ENCODE results near the gene CPEB4. TPM values are rescaled to one million over a fixed set of nuclear protein-coding genes. Genes with fewer than 3 reads are reported as not detected.

Gene CPEB4
- total RNA-seq, 1 experiment from 2014 or later, result 27.7 TPM

GRCh38 chr5:173998531-173998930 is 110.4 kb downstream of the CPEB4 start:
- no peak overlapping the region for H3K4me3 ChIP-seq (ENCODE audit: low read depth in 2 of 2, low read length in 2 of 2)
- TF ChIP-seq REST (IDR thresholded peaks at IDR 0.05; ENCODE audit: insufficient read depth in 1 of 2, low read depth in 2 of 2, low read length in 1 of 2) (no peak), TCF7L2 (IDR thresholded peaks at IDR 0.05; ENCODE audit: low read depth, low read length) (no peak), POLR2AphosphoS5 (IDR thresholded peaks at IDR 0.05; ENCODE audit: low read depth, low read length) (no peak), SIN3A (IDR thresholded peaks at IDR 0.05; ENCODE audit: borderline replicate concordance, insufficient read depth, low read depth, low read length) (no peak)
- TF ChIP-seq, protein P1, sequence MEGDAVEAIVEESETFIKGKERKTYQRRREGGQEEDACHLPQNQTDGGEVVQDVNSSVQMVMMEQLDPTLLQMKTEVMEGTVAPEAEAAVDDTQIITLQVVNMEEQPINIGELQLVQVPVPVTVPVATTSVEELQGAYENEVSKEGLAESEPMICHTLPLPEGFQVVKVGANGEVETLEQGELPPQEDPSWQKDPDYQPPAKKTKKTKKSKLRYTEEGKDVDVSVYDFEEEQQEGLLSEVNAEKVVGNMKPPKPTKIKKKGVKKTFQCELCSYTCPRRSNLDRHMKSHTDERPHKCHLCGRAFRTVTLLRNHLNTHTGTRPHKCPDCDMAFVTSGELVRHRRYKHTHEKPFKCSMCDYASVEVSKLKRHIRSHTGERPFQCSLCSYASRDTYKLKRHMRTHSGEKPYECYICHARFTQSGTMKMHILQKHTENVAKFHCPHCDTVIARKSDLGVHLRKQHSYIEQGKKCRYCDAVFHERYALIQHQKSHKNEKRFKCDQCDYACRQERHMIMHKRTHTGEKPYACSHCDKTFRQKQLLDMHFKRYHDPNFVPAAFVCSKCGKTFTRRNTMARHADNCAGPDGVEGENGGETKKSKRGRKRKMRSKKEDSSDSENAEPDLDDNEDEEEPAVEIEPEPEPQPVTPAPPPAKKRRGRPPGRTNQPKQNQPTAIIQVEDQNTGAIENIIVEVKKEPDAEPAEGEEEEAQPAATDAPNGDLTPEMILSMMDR (IDR thresholded peaks at IDR 0.05), result no peak
- H3K27me3 ChIP-seq (ENCODE audit: control insufficient read depth, insufficient read depth, low read length), result peaks cover 33% of the 10 kb centered on the region; the same call in 1 of the 2 replicates
- CTCF ChIA-PET, result no interaction called here
- ATAC-seq, result no peak
- no peaks in the 10 kb centered on the region for H3K36me3 ChIP-seq (ENCODE audit: control insufficient read depth, insufficient read depth, low read length)
- no peaks in the 10 kb centered on the region for H3K9me3 ChIP-seq (ENCODE audit: control insufficient read depth, insufficient read depth, low read depth, low read length)
- intact Hi-C loops (cut with micrococcal nuclease; ENCODE audit: unreplicated experiment) (no loop called here), in situ Hi-C loops (cut with HindIII; ENCODE audit: low pct_unique_long_range_greater_than_20kb, low sequenced_read_pairs) (no loop called here)
- no peaks in the 10 kb centered on the region for H3K4me1 ChIP-seq (ENCODE audit: control insufficient read depth, insufficient read depth, low read length)
- no peak overlapping the region for H3K27ac ChIP-seq (ENCODE audit: low read length)
- no peak for DNase-seq (ENCODE audit: low read depth, low spot score)
- POLR2A ChIA-PET, result no interaction called here
- no TSS peak for BruUV-seq (replicated peaks)

DNA sequence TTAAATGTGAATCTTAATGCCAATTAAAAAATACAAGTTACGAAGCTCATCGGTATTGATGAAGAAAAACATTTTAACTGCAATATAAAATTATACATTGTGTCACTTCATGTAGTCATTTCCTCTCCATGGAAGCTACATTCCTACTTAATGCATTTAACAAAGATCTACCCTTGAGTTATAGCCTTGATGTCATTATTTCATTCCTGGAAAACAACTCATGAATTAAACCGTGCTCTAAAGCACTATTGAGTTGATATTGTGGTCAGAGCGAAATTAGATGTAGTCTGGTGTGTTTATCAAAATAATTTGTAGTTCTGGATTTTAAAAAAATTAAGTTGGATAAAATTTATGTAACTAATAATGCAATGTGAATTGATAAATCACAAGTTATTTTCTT is 111.9 kb downstream of the CPEB4 start:
- H3K36me3 ChIP-seq (ENCODE audit: control insufficient read depth, insufficient read depth, low read length), result no peaks in the 10 kb centered on the region
- DNase-seq (ENCODE audit: low read depth, low spot score) (no peak), ATAC-seq (no peak)
- no peak overlapping the region for H3K27ac ChIP-seq (ENCODE audit: low read length)
- H3K4me3 ChIP-seq (ENCODE audit: low read depth in 2 of 2, low read length in 2 of 2), result no peak overlapping the region
- no peaks in the 10 kb centered on the region for H3K9me3 ChIP-seq (ENCODE audit: control insufficient read depth, insufficient read depth, low read depth, low read length)
- TF ChIP-seq REST (IDR thresholded peaks at IDR 0.05; ENCODE audit: insufficient read depth in 1 of 2, low read depth in 2 of 2, low read length in 1 of 2), result no peak
- in situ Hi-C loops (cut with HindIII; ENCODE audit: low pct_unique_long_range_greater_than_20kb, low sequenced_read_pairs) (no loop called here), intact Hi-C loops (cut with micrococcal nuclease; ENCODE audit: unreplicated experiment) (no loop called here)
- peaks cover 36% of the 10 kb centered on the region; the same call in 1 of the 2 replicates for H3K27me3 ChIP-seq (ENCODE audit: control insufficient read depth, insufficient read depth, low read length)
- BruUV-seq (replicated peaks), result no TSS peak
- H3K4me1 ChIP-seq (ENCODE audit: control insufficient read depth, insufficient read depth, low read length), result no peaks in the 10 kb centered on the region
- CTCF ChIA-PET, result no interaction called here
- POLR2A ChIA-PET, result no interaction called here

Data from Panc1 (cell line).